Calu3 (cell line): ENCODE data around the gene KLHL10. TPM values are rescaled to one million over a fixed set of nuclear protein-coding genes. Genes with fewer than 3 reads are reported as not detected.
"Not testable (repeated sequence)": the region's sequence is repeated elsewhere in the genome, so short reads cannot be mapped to it uniquely, and the experiment has no call there.

Experiments
- BruUV-seq: library from RNA; stranded (reverse); fragments of 400-500 nt; replicated peaks from 2 replicates; lab custom pipeline; 2021; lab: Mats Ljungman, UMichigan
- CTCF ChIA-PET: fragments of 300-600 bp; sonication (Branson Sonifier 250); formaldehyde crosslinking; loops from one replicate; lab custom pipeline; 2022; ENCODE audit warnings: antibody characterized with exemption; lab: Charles Lee
- DNase-seq: peaks from one replicate; pipeline ENCODE4 v3.0.0; 2022
- H3K27ac Mint-ChIP-seq: one replicate; pipeline ENCODE4 v1.8.0; 2022; ENCODE audit warnings: mixed read lengths; ENCODE audit not compliant: unreplicated experiment
- H3K27me3 Mint-ChIP-seq: one replicate; pipeline ENCODE4 v1.8.0; 2022; ENCODE audit warnings: mixed read lengths; ENCODE audit not compliant: unreplicated experiment
- H3K36me3 Mint-ChIP-seq: one replicate; pipeline ENCODE4 v1.8.0; 2022; ENCODE audit warnings: mild to moderate bottlenecking, moderate library complexity, mixed read lengths; ENCODE audit not compliant: insufficient read depth, unreplicated experiment
- H3K4me1 Mint-ChIP-seq: one replicate; pipeline ENCODE4 v1.8.0; 2022; ENCODE audit warnings: mild to moderate bottlenecking, low read depth, mixed read lengths; ENCODE audit not compliant: unreplicated experiment
- H3K4me3 Mint-ChIP-seq: one replicate; pipeline ENCODE4 v1.8.0; 2022; ENCODE audit warnings: mild to moderate bottlenecking, low read depth, moderate library complexity, mixed read lengths; ENCODE audit not compliant: unreplicated experiment
- H3K9me3 Mint-ChIP-seq: one replicate; pipeline ENCODE4 v1.8.0; 2022; ENCODE audit warnings: low read depth, mixed read lengths; ENCODE audit not compliant: unreplicated experiment
- CTCF ChIP-seq: fragments of 200-600 bp; IDR thresholded peaks from one replicate; pipeline ENCODE4 v1.8.0; 2022; ENCODE audit warnings: antibody characterized with exemption; ENCODE audit not compliant: unreplicated experiment
- intact Hi-C: fragments of 100-400 bp; cut with micrococcal nuclease; formaldehyde crosslinking; loops from one replicate; pipeline ENCODE4 v1.10.0; 2022; ENCODE audit not compliant: unreplicated experiment
- total RNA-seq: library from RNA; stranded (reverse); gene quantifications from 2 replicates; pipeline ENCODE4 v1.2.3, GENCODE V29; 2022

The KLHL10 gene
- total RNA-seq, 1 experiment from 2014 or later: not detected

GRCh38 chr17:41870627-41871026 is 33.0 kb downstream of the KLHL10 start:
- no peaks in the 10 kb centered on the region for H3K9me3 Mint-ChIP-seq
- no peak for TF ChIP-seq CTCF
- no peaks in the 10 kb centered on the region for H3K4me1 Mint-ChIP-seq
- no peak for DNase-seq
- no TSS peak for BruUV-seq
- intact Hi-C loops: no loop called here
- no peak overlapping the region for H3K27ac Mint-ChIP-seq
- H3K4me3 Mint-ChIP-seq: no peak overlapping the region
- peaks cover 88% of the 10 kb centered on the region for H3K36me3 Mint-ChIP-seq
- CTCF ChIA-PET: interaction anchor here (0.5 kb wide), 1 partner anchor 250 kb away, joined by 3 read pairs; no protein-coding TSS in a partner anchor
- H3K27me3 Mint-ChIP-seq: no peaks in the 10 kb centered on the region

GRCh38 chr17:41871789-41872188 is 34.2 kb downstream of the KLHL10 start:
- intact Hi-C loops: no loop called here
- no peak overlapping the region for H3K4me3 Mint-ChIP-seq
- peaks cover 95% of the 10 kb centered on the region for H3K36me3 Mint-ChIP-seq
- BruUV-seq: no TSS peak
- H3K9me3 Mint-ChIP-seq: no peaks in the 10 kb centered on the region
- TF ChIP-seq CTCF: no peak
- H3K27ac Mint-ChIP-seq: no peak overlapping the region
- H3K4me1 Mint-ChIP-seq: no peaks in the 10 kb centered on the region
- CTCF ChIA-PET: no interaction called here
- H3K27me3 Mint-ChIP-seq: no peaks in the 10 kb centered on the region
- no peak for DNase-seq

GRCh38 chr17:41873559-41874292 is 36.1 kb downstream of the KLHL10 start:
- Mint-ChIP-seq H3K9me3 (no peaks in the 10 kb centered on the region), H3K27me3 (no peaks in the 10 kb centered on the region), H3K4me3 (no peak overlapping the region), H3K36me3 (peaks cover 96% of the 10 kb centered on the region), H3K4me1 (no peaks in the 10 kb centered on the region), H3K27ac (no peak overlapping the region)
- DNase-seq: no peak
- intact Hi-C loops: no loop called here
- no TSS peak for BruUV-seq
- no peak for TF ChIP-seq CTCF
- CTCF ChIA-PET: interaction anchor here (0.6 kb wide), 1 partner anchor 264 kb away, joined by 3 read pairs; no protein-coding TSS in a partner anchor

GRCh38 chr17:41874293-41874670 is 36.7 kb downstream of the KLHL10 start:
- DNase-seq, H3K4me1 Mint-ChIP-seq, intact Hi-C loops, H3K27me3 Mint-ChIP-seq, BruUV-seq, CTCF ChIA-PET, H3K4me3 Mint-ChIP-seq, H3K27ac Mint-ChIP-seq, H3K9me3 Mint-ChIP-seq: not testable (repeated sequence)
- H3K36me3 Mint-ChIP-seq: peaks cover 93% of the 10 kb centered on the region

GRCh38 chr17:41880130-41880529 is 42.5 kb downstream of the KLHL10 start:
- CTCF ChIA-PET: no interaction called here
- Mint-ChIP-seq H3K4me3 (no peak overlapping the region), H3K4me1 (no peaks in the 10 kb centered on the region), H3K27me3 (no peaks in the 10 kb centered on the region), H3K9me3 (no peaks in the 10 kb centered on the region), H3K36me3 (peaks cover 90% of the 10 kb centered on the region), H3K27ac (no peak overlapping the region)
- no TSS peak for BruUV-seq
- no peak for TF ChIP-seq CTCF
- intact Hi-C loops: no loop called here
- no peak for DNase-seq
